ENCODE measurements around the gene MPO. TPM values are rescaled to one million over a fixed set of nuclear protein-coding genes. Genes with fewer than 3 reads are reported as not detected.

The MPO gene
- total and polyA plus RNA-seq, 2 of the 4 experiments (the other 2 are of a cell fraction): not detected

DNA sequence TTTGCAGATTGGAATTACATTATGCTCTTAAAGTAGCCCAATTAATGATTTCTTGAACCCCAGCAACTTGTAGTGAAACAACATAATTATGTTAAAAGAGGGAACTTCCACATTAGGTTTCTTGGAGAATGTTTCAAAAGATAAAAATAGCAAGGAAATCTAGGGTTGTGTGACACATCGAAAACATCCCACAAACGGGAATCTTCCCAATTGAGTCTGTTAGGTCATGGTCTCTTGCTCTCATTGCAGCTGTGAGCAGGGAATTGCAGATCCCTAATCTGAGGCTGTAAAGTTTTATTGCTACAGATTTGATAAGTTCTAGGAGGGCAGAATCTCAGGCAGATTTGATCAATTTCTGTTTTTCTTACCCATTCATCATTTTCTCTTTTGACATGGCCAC lies 49.1 kb downstream of the MPO start:
- no peaks in the 10 kb centered on the region for H3K9me3 ChIP-seq (ENCODE audit: control insufficient read depth, insufficient read depth, low read length)
- no peak overlapping the region for H2AK5ac ChIP-seq (ENCODE audit: low read depth, low read length)
- H3K18ac ChIP-seq (ENCODE audit: low read depth, low read length): no peak overlapping the region
- no peaks in the 10 kb centered on the region for H3K36me3 ChIP-seq (ENCODE audit: control insufficient read depth, insufficient read depth, low read length)
- ChIA-PET POLR2A (ENCODE audit: unreplicated experiment) (no interaction called here), CTCF (interaction anchor here (1.2 kb wide), 1 partner anchor 18 kb away, joined by 4 read pairs; no protein-coding TSS in a partner anchor)
- no peak overlapping the region for H2AK9ac ChIP-seq (replicated peaks; ENCODE audit: low read depth, low read length, poor library complexity)
- WGBS, 2 experiments (ENCODE audit: extremely low coverage in 2 of 2, insufficient read length in 1 of 2): 80% methylated on average over 2 of the region's 2 CpGs; no CpG with 5 or more reads in 1 of the 2 experiments
- no peak overlapping the region for H4K8ac ChIP-seq (ENCODE audit: low read depth in 2 of 2, low read length in 2 of 2)
- no peak overlapping the region for H4K5ac ChIP-seq (ENCODE audit: low read depth, low read length)
- H4K20me1 ChIP-seq (ENCODE audit: insufficient read depth, low read length): no peaks in the 10 kb centered on the region
- no peak overlapping the region for H3K23ac ChIP-seq (ENCODE audit: low read depth, low read length)
- no peak overlapping the region for H2BK5ac ChIP-seq (ENCODE audit: low read depth, low read length, poor library complexity, severe bottlenecking)
- H2BK20ac ChIP-seq (ENCODE audit: low read depth, low read length): no peak overlapping the region
- no peaks in the 10 kb centered on the region for H3K4me1 ChIP-seq (ENCODE audit: control insufficient read depth, insufficient read depth, low read length)
- DNase-seq: peak; percentile 64
- no TSS peak for BruUV-seq (replicated peaks)
- no peaks in the 10 kb centered on the region for H3K79me1 ChIP-seq (ENCODE audit: low read depth in 1 of 2, low read length in 2 of 2)
- H2BK15ac ChIP-seq (ENCODE audit: low read depth, low read length): no peak overlapping the region
- H2AFZ ChIP-seq (replicated peaks; ENCODE audit: low read length, poor library complexity): no peak overlapping the region
- in situ Hi-C loops (cut with MboI; ENCODE audit: low sequenced_read_pairs): no loop called here
- dilution Hi-C loops (cut with HindIII; ENCODE audit: low sequenced_read_pairs, unreplicated experiment): no loop called here
- no peak overlapping the region for H4K91ac ChIP-seq (ENCODE audit: insufficient read depth, low read depth, low read length)
- no peak overlapping the region for H3K9ac ChIP-seq (ENCODE audit: low read depth, low read length)
- H3K4me3 ChIP-seq (ENCODE audit: insufficient read depth, low read depth, low read length): no peak overlapping the region
- ATAC-seq (ENCODE audit: low read depth): no peak
- no peak overlapping the region for H3K4ac ChIP-seq (ENCODE audit: low read depth, low read length)
- H3K27me3 ChIP-seq (ENCODE audit: control insufficient read depth, insufficient read depth, low read length): peaks cover 11% of the 10 kb centered on the region
- H3K27ac ChIP-seq (ENCODE audit: insufficient read depth, low read length): no peak overlapping the region
- no peak overlapping the region for H3K56ac ChIP-seq (ENCODE audit: extremely low read depth, insufficient read depth, low read length)
- TF ChIP-seq RCOR1 (IDR thresholded peaks at IDR 0.05; ENCODE audit: insufficient replicate concordance, low read length): no peak
- no peak for TF ChIP-seq CEBPB (IDR thresholded peaks at IDR 0.05; ENCODE audit: low read depth, low read length)
- no peak for TF ChIP-seq NFE2L2 (IDR thresholded peaks at IDR 0.05; ENCODE audit: low read depth, low read length)
- no peak for TF ChIP-seq MXI1 (IDR thresholded peaks at IDR 0.05; ENCODE audit: borderline replicate concordance, low read depth, low read length)
- no peak for TF ChIP-seq BHLHE40 (IDR thresholded peaks at IDR 0.05; ENCODE audit: low read depth, low read length)
- no peak for TF ChIP-seq SMC3 (IDR thresholded peaks at IDR 0.05; ENCODE audit: low read depth, low read length)
- no peak for TF ChIP-seq CHD1 (IDR thresholded peaks at IDR 0.05; ENCODE audit: low read depth, low read length)
- TF ChIP-seq ELK1 (IDR thresholded peaks at IDR 0.05; ENCODE audit: borderline replicate concordance, low read depth, low read length): no peak
- TF ChIP-seq, protein P1, sequence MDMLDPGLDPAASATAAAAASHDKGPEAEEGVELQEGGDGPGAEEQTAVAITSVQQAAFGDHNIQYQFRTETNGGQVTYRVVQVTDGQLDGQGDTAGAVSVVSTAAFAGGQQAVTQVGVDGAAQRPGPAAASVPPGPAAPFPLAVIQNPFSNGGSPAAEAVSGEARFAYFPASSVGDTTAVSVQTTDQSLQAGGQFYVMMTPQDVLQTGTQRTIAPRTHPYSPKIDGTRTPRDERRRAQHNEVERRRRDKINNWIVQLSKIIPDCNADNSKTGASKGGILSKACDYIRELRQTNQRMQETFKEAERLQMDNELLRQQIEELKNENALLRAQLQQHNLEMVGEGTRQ (IDR thresholded peaks at IDR 0.05; ENCODE audit: low read depth, low read length): no peak
- no peak for TF ChIP-seq MAFK (IDR thresholded peaks at IDR 0.05; ENCODE audit: low read depth, low read length)
- TF ChIP-seq RFX5 (IDR thresholded peaks at IDR 0.05; ENCODE audit: low read depth, low read length): no peak
- no peak for TF ChIP-seq MAZ (IDR thresholded peaks at IDR 0.05; ENCODE audit: borderline replicate concordance, low read depth, low read length)
- no peak for TF ChIP-seq RAD21 (IDR thresholded peaks at IDR 0.05; ENCODE audit: low read length)
- TF ChIP-seq, protein P2, sequence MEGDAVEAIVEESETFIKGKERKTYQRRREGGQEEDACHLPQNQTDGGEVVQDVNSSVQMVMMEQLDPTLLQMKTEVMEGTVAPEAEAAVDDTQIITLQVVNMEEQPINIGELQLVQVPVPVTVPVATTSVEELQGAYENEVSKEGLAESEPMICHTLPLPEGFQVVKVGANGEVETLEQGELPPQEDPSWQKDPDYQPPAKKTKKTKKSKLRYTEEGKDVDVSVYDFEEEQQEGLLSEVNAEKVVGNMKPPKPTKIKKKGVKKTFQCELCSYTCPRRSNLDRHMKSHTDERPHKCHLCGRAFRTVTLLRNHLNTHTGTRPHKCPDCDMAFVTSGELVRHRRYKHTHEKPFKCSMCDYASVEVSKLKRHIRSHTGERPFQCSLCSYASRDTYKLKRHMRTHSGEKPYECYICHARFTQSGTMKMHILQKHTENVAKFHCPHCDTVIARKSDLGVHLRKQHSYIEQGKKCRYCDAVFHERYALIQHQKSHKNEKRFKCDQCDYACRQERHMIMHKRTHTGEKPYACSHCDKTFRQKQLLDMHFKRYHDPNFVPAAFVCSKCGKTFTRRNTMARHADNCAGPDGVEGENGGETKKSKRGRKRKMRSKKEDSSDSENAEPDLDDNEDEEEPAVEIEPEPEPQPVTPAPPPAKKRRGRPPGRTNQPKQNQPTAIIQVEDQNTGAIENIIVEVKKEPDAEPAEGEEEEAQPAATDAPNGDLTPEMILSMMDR (conservative IDR thresholded peaks at IDR 0.05; ENCODE audit: low read depth, low read length): no peak
- TF ChIP-seq FOS (IDR thresholded peaks at IDR 0.05; ENCODE audit: low read depth, low read length): no peak
- no peak overlapping the region for H3K14ac ChIP-seq (replicated peaks; ENCODE audit: low read depth, low read length)
- intact Hi-C loops (cut with micrococcal nuclease): no loop called here
- no peak overlapping the region for H2BK120ac ChIP-seq (ENCODE audit: low read depth, low read length)
- H3K9me1 ChIP-seq (ENCODE audit: insufficient read depth, low read length): no peaks in the 10 kb centered on the region
- H3K4me2 ChIP-seq (ENCODE audit: low read depth, low read length): no peak overlapping the region
